ENCODE measurements around the gene FAM76A.

GRCh38 chr1:27705545-27705944, 20.2 kb upstream of the FAM76A start:
- no peak for TF ChIP-seq CTCF (optimal IDR thresholded peaks at IDR 0.05 in 1 of 3, IDR thresholded peaks at IDR 0.05 in 1 of 3, conservative IDR thresholded peaks at IDR 0.05 in 1 of 3; ENCODE audit: extremely low read depth in 1 of 3, insufficient read depth in 2 of 3, low read length in 3 of 3)
- TF ChIP-seq EZH2 (IDR thresholded peaks at IDR 0.05; ENCODE audit: low read length), result no peak
